ES-I3 (cell line): ENCODE data around the gene HK1.

ENCODE experiments used
- H3K36me3 ChIP-seq: 2 replicates; pipeline ENCODE4 v1.6.1; 2013; ENCODE audit warnings: mild to moderate bottlenecking, low read length, control low read depth, moderate library complexity; ENCODE audit not compliant: insufficient read depth
- H3K4me1 ChIP-seq: 2 replicates; pipeline ENCODE4 v1.6.1; 2013; ENCODE audit warnings: mild to moderate bottlenecking, control low read depth, low read length; ENCODE audit not compliant: insufficient read depth
- H3K9ac ChIP-seq: 2 replicates; pipeline ENCODE4 v1.6.1; 2013; ENCODE audit warnings: low read depth, mild to moderate bottlenecking, low read length, moderate library complexity
- H3K9me3 ChIP-seq: 2 replicates; pipeline ENCODE4 v1.6.1; 2013; ENCODE audit warnings: mild to moderate bottlenecking, low read length, moderate library complexity; ENCODE audit not compliant: control insufficient read depth, insufficient read depth

The HK1 gene

GRCh38 chr10:69385454-69386350, 107.4 kb downstream of the HK1 start:
- Histone ChIP-seq H3K36me3 (peaks cover 43% of the 10 kb centered on the region), H3K9me3 (no peaks in the 10 kb centered on the region), H3K9ac (no peak overlapping the region), H3K4me1 (peaks cover 13% of the 10 kb centered on the region)

DNA sequence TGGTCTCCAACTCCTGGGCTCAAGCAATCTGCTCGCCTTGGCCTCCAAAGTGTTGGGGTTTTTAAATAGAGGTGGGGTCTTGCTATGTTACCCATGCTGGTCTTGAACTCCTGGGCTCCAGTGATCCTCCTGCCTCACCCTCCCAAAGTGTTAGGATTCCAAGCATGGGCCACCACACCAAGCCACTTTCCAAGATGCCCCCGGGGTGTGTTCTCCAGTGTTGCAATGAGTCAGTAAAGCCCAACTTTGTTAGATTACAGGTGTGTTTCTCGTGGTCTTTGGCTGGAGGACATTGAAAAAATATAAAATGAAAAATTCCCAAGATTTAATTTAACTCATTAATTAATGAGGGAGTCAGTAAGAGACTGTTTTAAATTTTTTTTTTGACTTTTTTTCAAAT, 109.2 kb downstream of the HK1 start:
- Histone ChIP-seq H3K9ac (no peak overlapping the region), H3K9me3 (no peaks in the 10 kb centered on the region), H3K36me3 (peaks cover 44% of the 10 kb centered on the region), H3K4me1 (peaks cover 20% of the 10 kb centered on the region)

DNA sequence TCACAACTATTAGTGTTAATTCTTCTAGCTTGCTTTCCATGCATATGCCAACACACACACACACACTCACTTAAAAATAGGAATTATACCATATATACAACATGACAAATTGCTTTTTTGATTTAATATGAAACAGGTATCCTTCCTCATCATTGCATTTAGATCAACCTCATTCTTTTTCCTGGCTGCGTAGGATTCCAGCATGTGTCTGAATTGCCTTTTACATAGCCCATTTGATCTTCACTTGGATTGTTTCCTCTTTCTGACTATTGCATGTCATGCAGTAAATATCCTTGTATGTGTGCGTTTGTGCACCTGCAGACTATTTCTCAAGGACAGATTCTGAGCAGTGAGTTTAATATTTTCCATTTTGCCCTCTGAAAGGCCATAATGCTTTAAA, 110.2 kb downstream of the HK1 start:
- H3K9me3 ChIP-seq = no peaks in the 10 kb centered on the region
- peaks cover 20% of the 10 kb centered on the region for H3K4me1 ChIP-seq
- H3K36me3 ChIP-seq = peaks cover 47% of the 10 kb centered on the region
- H3K9ac ChIP-seq = no peak overlapping the region

GRCh38 chr10:69389827-69390490, 111.7 kb downstream of the HK1 start:
- H3K9ac ChIP-seq = no peak overlapping the region
- H3K36me3 ChIP-seq = peaks cover 49% of the 10 kb centered on the region
- H3K9me3 ChIP-seq = no peaks in the 10 kb centered on the region
- peaks cover 20% of the 10 kb centered on the region for H3K4me1 ChIP-seq

DNA sequence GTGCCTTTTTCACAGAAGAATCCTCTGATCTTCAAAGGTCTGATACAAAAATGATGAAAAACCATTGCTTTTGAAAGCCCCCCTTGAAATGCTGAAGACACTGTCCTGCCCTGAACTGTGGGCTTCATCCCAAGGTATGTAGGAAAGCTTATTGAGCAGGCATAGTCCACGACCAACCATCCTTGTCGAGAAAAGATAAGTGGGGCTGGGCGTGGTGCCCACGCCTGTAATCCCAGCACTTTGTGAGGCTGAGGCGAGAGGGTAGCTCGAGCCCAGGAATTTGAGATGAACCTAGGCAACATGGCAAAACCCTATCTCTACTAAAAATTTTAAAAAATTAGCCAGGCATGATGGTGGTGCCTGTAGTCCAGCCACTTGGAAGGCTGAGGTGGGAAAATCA, 112.9 kb downstream of the HK1 start:
- H3K36me3 ChIP-seq = peaks cover 44% of the 10 kb centered on the region
- no peaks in the 10 kb centered on the region for H3K9me3 ChIP-seq
- H3K4me1 ChIP-seq = peaks cover 20% of the 10 kb centered on the region
- no peak overlapping the region for H3K9ac ChIP-seq

- Histone ChIP-seq H3K36me3 (peaks cover 45% of the 10 kb centered on the region; the same call in 1 of the 2 replicates), H3K9me3 (no peaks in the 10 kb centered on the region), H3K9ac (no peak overlapping the region), H3K4me1 (peaks cover 20% of the 10 kb centered on the region)
Measured at GRCh38 chr10:69392481-69393000, 114.2 kb downstream of the HK1 start.

DNA sequence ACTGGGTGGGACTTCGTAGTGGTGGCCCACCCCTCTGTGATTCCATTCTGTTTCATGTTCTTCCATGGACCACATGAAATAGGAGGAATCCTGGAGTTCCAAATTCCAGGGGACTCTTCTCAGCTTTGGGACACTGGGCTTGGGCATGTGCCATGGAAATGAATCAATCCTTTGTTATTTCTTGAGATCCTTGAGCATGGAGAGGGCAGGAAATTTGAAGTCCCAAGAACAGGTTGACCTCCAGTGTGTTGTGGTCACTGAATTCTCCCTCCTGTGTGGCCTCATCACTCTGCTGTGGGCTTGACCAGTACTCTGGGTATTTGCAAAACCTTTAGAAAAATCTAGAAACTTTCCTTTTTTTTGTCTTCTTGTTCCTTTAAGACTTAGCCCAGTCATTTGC, 115.7 kb downstream of the HK1 start:
- no peaks in the 10 kb centered on the region for H3K9me3 ChIP-seq
- H3K4me1 ChIP-seq = peaks cover 20% of the 10 kb centered on the region
- H3K36me3 ChIP-seq = peaks cover 42% of the 10 kb centered on the region
- no peak overlapping the region for H3K9ac ChIP-seq

DNA sequence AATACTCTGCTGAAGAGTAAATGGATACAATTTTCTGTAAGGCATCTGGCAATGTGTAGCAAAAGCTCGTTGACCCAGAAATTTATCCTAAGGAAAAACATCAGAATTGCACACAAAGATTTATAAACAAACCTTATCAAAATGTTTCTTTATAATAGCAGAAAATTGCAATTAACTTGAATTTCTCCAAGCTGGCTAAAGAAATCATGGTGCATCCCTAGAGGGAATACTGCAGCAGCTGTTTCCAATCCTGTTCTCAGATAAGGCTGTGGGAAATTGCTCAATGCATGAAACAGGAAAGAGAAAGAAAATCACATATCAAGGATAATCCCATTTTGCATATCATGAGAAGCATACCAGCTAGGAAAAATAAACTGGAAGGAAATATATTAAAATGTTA, 119.7 kb downstream of the HK1 start:
- Histone ChIP-seq H3K9me3 (no peaks in the 10 kb centered on the region), H3K36me3 (peaks cover 43% of the 10 kb centered on the region), H3K9ac (no peak overlapping the region), H3K4me1 (no peaks in the 10 kb centered on the region)

- Histone ChIP-seq H3K4me1 (no peaks in the 10 kb centered on the region), H3K9ac (no peak overlapping the region), H3K9me3 (no peaks in the 10 kb centered on the region), H3K36me3 (peaks cover 40% of the 10 kb centered on the region)
Measured at GRCh38 chr10:69398466-69398865, 120.2 kb downstream of the HK1 start.

DNA sequence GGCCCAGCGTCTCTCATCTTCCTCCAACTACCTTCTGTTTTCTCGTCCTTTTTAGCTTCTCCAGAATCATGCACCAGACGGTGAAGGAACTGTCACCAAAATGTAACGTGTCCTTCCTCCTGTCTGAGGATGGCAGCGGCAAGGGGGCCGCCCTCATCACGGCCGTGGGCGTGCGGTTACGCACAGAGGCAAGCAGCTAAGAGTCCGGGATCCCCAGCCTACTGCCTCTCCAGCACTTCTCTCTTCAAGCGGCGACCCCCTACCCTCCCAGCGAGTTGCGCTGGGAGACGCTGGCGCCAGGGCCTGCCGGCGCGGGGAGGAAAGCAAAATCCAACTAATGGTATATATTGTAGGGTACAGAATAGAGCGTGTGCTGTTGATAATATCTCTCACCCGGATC, 122.6 kb downstream of the HK1 start:
- peaks cover 6% of the 10 kb centered on the region; the same call in 1 of the 2 replicates for H3K4me1 ChIP-seq
- peaks cover 21% of the 10 kb centered on the region for H3K36me3 ChIP-seq
- H3K9me3 ChIP-seq = no peaks in the 10 kb centered on the region
- H3K9ac ChIP-seq = no peak overlapping the region

GRCh38 chr10:69401416-69401815, 123.1 kb downstream of the HK1 start:
- Histone ChIP-seq H3K36me3 (peaks cover 19% of the 10 kb centered on the region), H3K9me3 (no peaks in the 10 kb centered on the region)

GRCh38 chr10:69402386-69402785, 124.1 kb downstream of the HK1 start:
- H3K4me1 ChIP-seq = peaks cover 14% of the 10 kb centered on the region; the same call in 1 of the 2 replicates
- peaks cover 18% of the 10 kb centered on the region for H3K36me3 ChIP-seq
- H3K9ac ChIP-seq = no peak overlapping the region
- no peaks in the 10 kb centered on the region for H3K9me3 ChIP-seq

More at GRCh38 chr10:69401416-69401815, 123.1 kb downstream of the HK1 start:
- Histone ChIP-seq H3K4me1 (peaks cover 6% of the 10 kb centered on the region; the same call in 1 of the 2 replicates), H3K9ac (no peak overlapping the region)

DNA sequence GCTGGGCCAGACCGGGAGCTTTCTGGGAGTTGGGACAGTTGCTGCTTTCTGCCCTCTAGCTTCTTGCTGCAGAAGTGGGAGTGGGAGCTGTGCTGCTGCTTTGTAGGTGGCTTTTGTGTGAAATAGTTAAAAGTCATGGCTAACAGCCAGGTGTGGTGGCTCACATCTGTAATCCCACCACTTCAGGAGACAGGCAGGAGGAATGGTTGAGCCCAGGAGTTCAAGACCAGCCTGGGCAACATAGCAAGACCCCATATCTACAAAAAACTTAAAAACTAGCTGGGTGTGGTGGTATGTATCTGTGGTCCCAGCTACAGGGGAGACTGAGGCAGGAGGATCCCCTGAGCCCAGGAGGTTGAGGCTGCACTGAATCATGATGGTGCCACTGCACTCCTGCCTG, 124.8 kb downstream of the HK1 start:
- no peaks in the 10 kb centered on the region for H3K9me3 ChIP-seq
- peaks cover 18% of the 10 kb centered on the region for H3K36me3 ChIP-seq
- peaks cover 20% of the 10 kb centered on the region; the same call in 1 of the 2 replicates for H3K4me1 ChIP-seq
- no peak overlapping the region for H3K9ac ChIP-seq

DNA sequence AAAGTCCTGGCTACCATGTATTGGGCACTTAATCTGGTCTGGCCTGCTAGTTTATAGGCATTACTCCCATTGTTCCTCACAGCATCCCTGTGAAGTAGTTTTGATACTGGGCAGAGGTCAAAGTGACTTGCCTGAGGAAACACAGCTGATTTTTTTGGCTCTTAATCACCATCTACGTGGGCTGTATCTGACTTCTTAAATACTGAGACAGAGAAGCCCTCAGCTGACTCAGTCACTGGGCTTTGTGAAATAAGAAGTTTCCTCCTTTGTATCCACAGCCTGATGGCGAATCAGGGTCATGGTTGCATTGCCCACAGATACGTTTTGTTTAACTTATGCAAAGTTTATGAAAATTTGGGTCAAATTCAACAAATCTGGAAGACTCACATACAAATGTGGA, 125.2 kb downstream of the HK1 start:
- Histone ChIP-seq H3K36me3 (peaks cover 16% of the 10 kb centered on the region), H3K4me1 (peaks cover 20% of the 10 kb centered on the region; the same call in 1 of the 2 replicates), H3K9ac (no peak overlapping the region), H3K9me3 (no peaks in the 10 kb centered on the region)
